PC-9 (cell line): ENCODE data around the gene C17orf67.

Experiments used
- EZH2 ChIP-seq: fragments of 200-600 bp; sonication (generic); IDR thresholded peaks from 2 replicates; pipeline ENCODE4 v1.8.0; 2017; ENCODE audit warnings: antibody characterized with exemption, low read depth
- TF ChIP-seq, protein P1 (sequence below): fragments of 200-600 bp; sonication (generic); conservative IDR thresholded peaks from 2 replicates; pipeline ENCODE4 v1.6.1; 2017; ENCODE audit warnings: mixed run types, antibody characterized with exemption, mild to moderate bottlenecking, moderate library complexity

DNA sequence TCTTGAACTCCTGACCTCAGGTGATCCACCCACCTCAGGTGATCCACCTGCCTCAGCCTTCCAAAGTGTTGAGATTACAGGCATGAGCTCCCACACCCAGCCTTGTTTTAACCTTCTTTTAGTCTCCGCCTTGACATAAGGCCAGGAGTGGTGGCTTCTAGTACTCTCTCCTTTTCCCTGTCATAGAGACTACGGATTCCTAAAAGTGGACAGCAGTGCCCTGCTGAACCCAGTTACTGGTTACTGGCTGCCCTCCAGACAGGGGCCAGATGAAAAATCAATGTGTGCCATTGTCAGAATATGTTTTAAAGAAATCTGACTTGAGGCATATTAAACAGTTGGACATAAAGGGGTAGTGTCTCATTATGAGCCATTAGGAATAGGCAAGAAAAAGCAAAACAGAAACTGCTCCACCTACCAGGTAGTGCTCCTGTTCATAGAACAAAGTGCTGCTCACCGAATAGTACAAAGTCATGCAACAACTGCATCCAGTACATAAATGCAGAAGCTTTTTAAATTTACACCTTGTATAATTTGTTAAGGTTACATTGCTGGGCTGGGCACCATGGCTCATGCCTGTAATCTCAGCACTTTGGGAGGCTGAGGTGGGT, 48.1 kb upstream of the C17orf67 start:
- TF ChIP-seq, protein P1, sequence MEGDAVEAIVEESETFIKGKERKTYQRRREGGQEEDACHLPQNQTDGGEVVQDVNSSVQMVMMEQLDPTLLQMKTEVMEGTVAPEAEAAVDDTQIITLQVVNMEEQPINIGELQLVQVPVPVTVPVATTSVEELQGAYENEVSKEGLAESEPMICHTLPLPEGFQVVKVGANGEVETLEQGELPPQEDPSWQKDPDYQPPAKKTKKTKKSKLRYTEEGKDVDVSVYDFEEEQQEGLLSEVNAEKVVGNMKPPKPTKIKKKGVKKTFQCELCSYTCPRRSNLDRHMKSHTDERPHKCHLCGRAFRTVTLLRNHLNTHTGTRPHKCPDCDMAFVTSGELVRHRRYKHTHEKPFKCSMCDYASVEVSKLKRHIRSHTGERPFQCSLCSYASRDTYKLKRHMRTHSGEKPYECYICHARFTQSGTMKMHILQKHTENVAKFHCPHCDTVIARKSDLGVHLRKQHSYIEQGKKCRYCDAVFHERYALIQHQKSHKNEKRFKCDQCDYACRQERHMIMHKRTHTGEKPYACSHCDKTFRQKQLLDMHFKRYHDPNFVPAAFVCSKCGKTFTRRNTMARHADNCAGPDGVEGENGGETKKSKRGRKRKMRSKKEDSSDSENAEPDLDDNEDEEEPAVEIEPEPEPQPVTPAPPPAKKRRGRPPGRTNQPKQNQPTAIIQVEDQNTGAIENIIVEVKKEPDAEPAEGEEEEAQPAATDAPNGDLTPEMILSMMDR, result no peak
- TF ChIP-seq EZH2, result no peak
